Measurements from ENCODE around the gene ELMO1.

ELMO1 gene

GRCh38 chr7:36960105-36960504, 488.6 kb downstream of the ELMO1 start:
- no peak for DNase-seq

GRCh38 chr7:36958111-36958733, 490.4 kb downstream of the ELMO1 start:
- DNase-seq = no peak

GRCh38 chr7:36957620-36958019, 491.0 kb downstream of the ELMO1 start:
- no peak for DNase-seq

DNA sequence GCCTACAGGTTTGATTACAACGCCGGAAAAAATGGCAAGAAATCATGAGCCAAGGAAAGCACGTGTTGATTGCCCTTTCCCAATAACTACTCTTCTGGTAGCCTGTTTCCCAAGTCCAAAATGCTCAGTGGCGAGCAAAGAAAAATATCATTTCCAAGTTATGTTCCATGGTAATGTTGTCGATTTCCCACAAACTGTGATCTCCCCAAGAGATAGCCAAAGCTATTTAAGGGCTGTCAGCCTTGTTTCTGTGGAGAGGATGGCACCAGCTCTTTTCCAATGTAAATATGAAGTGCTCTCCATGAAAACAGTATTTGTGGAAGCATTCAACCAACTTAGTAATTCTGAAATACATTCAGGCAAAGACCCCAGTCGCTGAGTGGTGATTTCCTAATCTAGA, 491.9 kb downstream of the ELMO1 start:
- no peak for DNase-seq

- no peak for DNase-seq
Observed at GRCh38 chr7:36955456-36956129, 493.1 kb downstream of the ELMO1 start.

DNA sequence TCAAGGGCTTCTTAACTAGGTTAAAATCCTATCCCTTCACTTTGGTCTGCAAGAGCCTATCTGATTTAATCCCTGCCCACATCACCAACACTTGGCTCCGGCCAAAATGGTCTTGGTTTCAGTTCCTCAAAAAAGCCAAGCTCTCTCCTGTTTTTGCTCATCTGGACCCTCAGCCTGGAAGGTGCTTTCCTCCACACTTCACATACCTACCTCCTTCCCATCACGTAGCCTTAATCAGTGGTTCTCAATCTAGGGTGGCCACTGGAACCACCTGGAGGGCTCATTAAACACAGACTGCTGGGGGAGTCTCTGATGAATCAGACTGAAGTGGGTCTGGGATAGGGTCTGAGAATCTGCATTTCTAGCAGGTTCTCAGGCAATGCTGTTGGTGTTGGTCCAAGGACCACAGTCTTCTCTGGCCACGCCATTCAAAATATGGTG, 497.4 kb downstream of the ELMO1 start:
- DNase-seq = peak; percentile 19

DNA sequence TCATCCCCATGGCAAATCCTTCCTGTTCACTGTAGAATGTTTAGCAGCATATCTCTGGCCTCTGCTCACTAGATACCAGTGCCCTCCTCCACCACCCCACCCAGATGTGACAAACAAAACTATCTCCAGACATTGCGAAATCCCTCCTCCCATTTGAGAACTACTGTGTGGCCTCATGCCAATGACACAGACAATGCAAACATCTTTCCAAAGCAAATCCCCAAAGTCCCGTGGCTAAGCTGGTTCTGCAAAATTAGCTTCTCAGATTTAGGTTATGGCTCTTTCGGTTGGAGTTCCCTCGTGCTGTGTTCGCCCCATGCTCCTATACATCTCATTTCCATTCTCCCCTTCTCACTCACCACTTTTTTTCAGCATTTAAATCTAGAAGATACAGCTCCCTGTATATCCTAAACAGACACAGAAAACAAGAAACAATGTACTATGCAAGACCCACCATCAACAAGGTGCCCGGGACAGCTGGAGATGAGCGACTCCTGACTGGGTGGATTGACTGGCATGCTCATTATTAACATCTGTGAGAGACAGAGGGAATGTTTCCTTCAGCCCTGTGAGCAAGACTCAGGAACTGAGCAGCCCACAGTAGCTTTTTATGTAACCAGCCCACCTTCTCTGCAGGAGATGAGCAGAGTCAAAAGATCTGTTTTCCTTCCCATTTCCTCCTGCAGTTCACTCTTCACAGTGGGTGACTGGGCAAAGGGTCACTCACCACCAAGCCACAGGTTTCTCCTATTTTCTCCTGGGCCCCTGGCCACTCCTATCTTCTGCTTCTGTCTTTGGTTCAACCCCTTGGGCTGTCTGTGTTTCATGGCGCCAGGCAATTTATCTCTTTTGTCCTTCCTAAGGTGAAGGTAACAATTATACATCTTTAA, 498.7 kb downstream of the ELMO1 start:
- DNase-seq = peak; percentile 25

DNA sequence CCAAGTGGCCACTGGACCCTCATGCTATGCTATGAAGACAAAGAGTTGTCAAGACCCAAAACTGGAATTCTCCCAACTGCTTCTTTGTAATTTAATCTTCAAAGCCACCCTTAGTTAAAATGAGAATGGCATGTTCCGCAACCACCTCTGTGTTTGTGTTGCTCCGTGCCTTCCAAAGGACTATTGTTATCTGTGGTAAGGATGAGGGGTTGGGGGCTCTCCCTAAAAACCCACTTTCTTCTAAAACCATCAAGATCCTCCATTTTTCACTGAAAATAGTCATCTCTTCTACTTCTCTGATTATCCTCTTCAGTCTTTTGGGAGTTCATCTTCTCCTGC, 502.3 kb downstream of the ELMO1 start:
- no peak for DNase-seq

DNA sequence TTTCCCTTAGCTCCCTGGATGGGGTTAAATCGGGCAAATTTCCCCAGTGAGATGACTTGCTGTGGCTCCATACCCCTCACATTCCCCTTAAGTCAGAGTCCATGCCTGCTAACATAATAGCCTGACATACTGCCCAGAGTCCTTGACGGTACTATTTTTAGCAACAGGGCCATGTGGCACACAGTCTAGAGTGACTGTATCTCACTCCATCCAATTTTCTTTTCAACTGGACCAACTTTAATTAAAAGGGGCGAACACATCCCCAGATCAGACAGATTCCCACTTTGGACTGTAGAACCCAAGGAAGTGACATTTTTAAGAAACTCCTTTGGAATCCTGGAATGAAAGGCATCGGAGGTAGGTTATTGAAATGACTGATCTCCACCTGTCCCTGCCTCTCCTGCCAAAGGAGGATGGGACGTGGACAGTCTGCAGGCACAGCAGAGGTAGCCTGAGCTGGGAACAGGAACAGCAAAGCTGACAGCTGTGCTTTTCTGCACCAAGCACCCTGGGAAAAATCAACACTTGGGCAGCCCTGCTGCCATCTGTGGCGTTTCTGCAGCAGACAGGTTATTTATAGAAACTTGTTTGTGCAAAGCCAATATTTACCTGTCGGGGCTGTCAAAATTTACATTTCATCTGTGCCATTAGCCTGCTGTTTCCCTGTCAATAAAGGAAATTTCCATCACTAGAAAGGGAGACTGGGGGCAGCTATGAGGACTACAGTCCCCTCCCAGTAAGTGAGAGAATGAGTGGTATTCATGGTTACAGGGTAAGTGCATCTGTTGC, 502.9 kb downstream of the ELMO1 start:
- no peak for DNase-seq

GRCh38 chr7:36944838-36945237, 503.8 kb downstream of the ELMO1 start:
- DNase-seq = no peak

DNA sequence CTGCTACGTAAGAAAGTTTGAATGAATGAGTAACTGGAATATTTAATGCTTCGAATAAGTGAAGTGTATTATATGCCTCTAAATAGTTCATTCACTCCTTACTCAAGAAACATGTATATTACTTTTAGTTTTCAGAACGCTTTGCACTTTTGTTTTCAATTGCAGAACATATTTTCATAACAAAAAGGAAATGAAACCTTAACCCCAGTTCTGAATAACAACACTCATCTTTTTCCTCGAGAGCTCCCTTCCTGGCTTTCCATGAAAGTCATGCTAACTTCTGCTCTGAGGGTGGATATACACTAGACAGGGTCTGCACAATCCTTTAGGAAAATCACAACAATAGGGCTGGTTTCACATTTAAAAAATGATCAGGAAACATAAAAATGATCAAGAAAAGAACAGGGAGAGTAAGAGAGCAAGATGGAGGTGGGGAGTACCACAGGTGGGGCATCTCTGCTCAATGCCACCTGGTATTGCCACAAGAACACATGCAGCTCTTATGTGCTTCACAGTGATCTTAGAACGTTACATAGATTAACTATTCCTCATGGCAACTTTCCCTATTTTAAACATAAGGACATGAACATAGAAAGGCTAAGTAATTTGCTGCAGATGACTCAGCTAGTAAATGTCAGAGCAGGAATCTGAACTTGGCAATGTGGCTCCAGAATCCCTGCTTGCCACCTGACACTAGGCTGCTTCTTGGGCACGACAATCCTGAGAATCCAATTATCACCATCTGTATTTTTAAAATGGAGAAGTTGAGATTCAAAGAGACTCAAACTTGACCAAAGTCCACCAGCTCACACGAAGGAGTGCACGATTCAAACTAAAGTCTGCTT, 504.9 kb downstream of the ELMO1 start:
- DNase-seq = no peak

DNA sequence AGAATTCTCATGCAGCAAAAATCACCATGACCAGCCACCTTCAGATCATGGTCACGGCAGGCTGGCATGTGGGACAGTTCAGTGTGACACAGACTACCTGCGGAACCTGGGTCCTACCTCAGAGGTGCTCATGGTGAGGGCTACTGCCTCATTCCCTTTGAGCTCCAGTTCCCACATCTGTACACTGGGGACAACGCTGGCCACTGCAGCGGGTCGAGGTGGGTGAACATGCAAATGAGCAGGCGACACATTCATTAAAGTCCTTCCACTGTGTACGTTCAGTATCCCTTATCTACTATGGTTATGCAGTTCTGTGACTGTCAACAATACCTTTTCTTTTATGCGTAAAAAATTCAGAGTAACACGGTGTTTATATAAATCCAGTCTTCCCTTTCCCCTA, 505.7 kb downstream of the ELMO1 start:
- no peak for DNase-seq

DNA sequence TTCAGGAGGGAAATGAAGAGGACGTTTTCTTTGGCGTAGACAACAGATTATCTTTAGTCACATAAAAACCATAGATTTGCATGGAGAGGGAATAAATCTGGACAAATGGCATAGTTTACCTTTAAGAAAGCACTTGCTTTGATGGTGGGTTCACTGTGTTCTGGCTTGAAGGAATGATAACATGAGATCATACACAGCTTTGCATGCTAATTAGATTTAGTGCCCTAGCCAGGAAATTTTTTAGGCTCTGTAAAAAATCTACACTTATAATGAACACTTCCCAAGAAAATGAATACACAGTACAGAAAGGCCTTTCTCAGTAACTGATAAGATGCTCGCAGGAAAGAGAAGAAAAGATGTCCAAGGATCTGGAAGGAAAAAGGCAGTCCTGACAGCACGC, 506.1 kb downstream of the ELMO1 start:
- no peak for DNase-seq

GRCh38 chr7:36942025-36942424, 506.6 kb downstream of the ELMO1 start:
- no peak for DNase-seq

- DNase-seq = no peak
Observed at GRCh38 chr7:36941359-36941758, 507.3 kb downstream of the ELMO1 start.

DNA sequence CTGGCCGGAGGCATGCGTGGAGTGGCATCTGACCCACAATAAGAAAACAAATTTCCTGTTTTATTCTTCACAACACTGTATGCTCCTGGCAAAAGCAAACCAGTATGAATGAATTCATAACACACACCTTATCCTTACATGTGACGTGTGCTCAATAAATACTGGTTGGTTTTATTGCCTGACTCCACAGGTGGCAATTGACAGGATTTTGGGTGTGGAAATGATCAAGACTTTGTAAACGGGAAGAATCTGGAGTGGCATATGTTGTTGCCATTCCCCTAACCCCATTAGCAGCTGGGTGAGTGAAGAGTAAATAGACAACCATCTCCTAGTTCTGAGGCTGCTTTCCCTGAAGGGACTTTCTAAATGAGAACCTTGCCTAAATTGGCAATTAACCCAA, 508.8 kb downstream of the ELMO1 start:
- no peak for DNase-seq

DNA sequence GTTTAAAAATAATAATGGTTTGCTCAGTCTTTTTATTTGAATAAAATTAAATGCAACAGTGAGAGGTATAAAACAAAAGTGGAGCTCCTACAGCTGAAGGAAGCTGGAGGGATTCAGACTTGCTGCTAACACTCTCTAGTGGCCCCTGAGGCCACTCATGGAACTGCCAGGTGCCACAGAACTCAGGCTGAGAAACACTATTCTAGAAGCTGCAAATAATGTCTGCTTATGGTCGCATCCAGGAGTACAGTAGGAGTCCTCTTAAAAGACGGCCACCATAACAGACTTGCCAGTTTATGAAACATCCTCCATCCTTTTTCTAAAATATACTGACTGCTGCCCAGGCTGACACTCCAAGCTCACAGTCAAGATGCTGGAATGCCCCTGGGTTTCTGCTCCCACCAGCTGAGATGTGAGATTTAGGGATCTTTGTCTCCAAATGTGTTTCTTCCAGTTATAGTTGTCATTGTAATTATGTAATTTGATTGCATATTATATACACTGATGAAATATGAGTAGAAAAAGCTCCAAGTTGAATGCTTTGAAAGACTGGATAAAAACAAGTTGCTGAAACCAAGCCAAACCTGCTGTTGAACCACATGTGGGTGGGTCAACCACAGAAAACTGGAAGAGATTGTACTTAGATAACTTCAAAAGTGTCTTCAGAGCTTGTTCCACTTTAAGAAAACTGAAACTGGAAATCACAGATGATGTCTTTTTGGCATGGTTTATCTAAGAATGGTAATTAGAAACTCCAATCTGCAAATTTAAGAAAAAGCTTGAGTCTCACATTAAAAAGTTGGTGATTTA, 510.7 kb downstream of the ELMO1 start:
- DNase-seq = no peak

DNA sequence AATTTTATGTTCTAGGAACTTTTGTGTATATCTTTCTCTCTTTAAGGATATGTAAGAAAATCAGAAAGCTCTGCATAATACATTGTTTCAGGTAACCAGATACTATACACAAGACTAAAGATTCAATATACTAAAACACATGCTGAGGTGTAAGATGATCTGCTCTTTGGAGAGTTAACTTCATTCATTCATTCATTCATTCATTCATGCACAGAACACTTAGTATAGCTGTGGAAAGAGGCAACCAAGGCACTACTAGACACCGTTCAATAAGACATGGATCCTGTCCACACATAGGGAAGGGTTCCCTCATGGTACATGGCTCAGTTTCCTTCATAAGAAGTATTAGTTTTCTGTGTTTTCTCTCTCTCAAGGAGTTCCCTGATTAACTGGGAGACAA, 516.8 kb downstream of the ELMO1 start:
- no peak for DNase-seq

GRCh38 chr7:36929791-36930190, 518.9 kb downstream of the ELMO1 start:
- no peak for DNase-seq

DNA sequence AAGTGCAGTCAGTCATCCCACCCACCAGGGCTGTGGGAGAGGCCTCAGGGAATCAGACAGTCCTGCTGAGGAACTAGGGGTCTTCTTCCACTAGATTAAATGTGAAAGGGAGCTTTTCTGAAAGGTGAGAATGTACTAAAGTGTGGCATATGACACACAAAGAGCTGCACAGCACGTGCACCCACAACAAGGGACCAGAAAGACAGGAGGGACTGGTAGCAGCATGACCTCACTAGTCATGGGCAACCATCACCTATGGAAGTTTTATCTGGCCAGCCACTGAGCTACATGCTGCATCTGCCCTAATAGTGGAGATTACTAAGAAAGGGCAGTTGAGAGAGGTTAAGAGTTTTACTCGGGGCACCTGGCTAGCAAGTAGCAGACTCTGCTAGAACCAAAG, 519.9 kb downstream of the ELMO1 start:
- no peak for DNase-seq

DNA sequence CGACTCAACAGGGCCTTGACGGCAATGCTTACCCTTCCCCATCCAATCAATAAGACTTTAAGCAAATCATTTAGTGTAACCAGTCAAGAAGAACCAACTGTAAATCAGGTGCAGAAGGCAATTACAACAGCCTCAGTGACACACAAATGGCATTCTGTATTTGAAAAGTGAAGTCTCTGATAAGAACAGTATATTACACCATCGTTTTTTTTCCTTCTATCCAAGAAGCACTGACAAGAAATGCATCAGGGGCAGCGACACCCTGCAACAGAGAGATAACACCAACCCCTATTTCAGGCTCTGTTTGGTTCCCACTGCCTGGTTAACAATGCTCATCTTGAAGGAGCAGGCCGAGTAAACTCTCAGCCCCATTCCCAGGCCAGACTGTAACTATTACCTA, 520.4 kb downstream of the ELMO1 start:
- DNase-seq = no peak

All from CD4-positive, alpha-beta T cell treated with Interleukin-15 for 1 hour (primary cell).